Neural cell (in vitro differentiated cells): ENCODE results near the gene ZDHHC21.

ENCODE experiments used
- EP300 ChIP-seq: fragments of 450-650 bp; conservative IDR thresholded peaks from 2 replicates; pipeline ENCODE4 v1.6.1; 2014; ENCODE audit warnings: antibody characterized with exemption, mild to moderate bottlenecking, moderate library complexity; ENCODE audit not compliant: poor library complexity, severe bottlenecking
- EZH2 ChIP-seq: fragments of 200-600, 300-800 bp; shearing (Covaris generic), sonication (generic); IDR thresholded peaks from 2 replicates; pipeline ENCODE4 v1.6.1; 2014; ENCODE audit warnings: antibody characterized with exemption, low read length, borderline replicate concordance, mild to moderate bottlenecking; ENCODE audit not compliant: insufficient read depth, poor library complexity, severe bottlenecking
- POLR2AphosphoS5 ChIP-seq: IDR thresholded peaks from 2 replicates; pipeline ENCODE4 v1.6.1; 2012
- SMC3 ChIP-seq: fragments of 450-650 bp; conservative IDR thresholded peaks from 2 replicates; pipeline ENCODE4 v1.6.1; 2014; ENCODE audit warnings: antibody characterized with exemption, mild to moderate bottlenecking, moderate library complexity; ENCODE audit not compliant: poor library complexity
- TAF1 ChIP-seq: IDR thresholded peaks from 2 replicates; pipeline ENCODE4 v1.6.1; 2012; ENCODE audit warnings: low read depth
- TF ChIP-seq, protein P1 (sequence below): fragments of 450-650 bp; IDR thresholded peaks from 2 replicates; pipeline ENCODE4 v1.5.1; 2014; ENCODE audit warnings: antibody characterized with exemption, mild to moderate bottlenecking, moderate library complexity; ENCODE audit not compliant: poor library complexity, severe bottlenecking
- TF ChIP-seq, protein P2 (sequence below): IDR thresholded peaks from 2 replicates; pipeline ENCODE4 v1.6.1; 2012; ENCODE audit warnings: borderline replicate concordance

DNA sequence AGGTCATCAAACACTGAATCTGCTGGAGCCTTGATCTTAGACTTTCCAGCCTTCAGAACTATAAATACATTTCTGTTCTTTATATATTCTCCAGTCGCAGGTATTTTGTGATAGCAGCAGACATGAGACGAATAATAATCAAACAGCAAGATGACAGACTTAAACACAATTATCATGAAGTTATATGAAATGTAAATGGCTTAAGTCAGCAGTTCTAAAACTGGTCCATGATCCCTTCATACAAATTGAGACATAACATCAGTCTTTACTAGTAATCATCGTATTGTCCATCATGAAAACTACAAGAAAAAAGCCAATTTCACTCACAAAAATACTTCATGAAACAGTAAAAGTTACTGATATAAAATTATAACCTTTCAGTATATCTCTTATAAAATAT is 101.8 kb downstream of the ZDHHC21 start:
- TF ChIP-seq, protein P1, sequence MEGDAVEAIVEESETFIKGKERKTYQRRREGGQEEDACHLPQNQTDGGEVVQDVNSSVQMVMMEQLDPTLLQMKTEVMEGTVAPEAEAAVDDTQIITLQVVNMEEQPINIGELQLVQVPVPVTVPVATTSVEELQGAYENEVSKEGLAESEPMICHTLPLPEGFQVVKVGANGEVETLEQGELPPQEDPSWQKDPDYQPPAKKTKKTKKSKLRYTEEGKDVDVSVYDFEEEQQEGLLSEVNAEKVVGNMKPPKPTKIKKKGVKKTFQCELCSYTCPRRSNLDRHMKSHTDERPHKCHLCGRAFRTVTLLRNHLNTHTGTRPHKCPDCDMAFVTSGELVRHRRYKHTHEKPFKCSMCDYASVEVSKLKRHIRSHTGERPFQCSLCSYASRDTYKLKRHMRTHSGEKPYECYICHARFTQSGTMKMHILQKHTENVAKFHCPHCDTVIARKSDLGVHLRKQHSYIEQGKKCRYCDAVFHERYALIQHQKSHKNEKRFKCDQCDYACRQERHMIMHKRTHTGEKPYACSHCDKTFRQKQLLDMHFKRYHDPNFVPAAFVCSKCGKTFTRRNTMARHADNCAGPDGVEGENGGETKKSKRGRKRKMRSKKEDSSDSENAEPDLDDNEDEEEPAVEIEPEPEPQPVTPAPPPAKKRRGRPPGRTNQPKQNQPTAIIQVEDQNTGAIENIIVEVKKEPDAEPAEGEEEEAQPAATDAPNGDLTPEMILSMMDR: no peak
- TF ChIP-seq EZH2: no peak
- TF ChIP-seq POLR2AphosphoS5: no peak
- TF ChIP-seq, protein P2, sequence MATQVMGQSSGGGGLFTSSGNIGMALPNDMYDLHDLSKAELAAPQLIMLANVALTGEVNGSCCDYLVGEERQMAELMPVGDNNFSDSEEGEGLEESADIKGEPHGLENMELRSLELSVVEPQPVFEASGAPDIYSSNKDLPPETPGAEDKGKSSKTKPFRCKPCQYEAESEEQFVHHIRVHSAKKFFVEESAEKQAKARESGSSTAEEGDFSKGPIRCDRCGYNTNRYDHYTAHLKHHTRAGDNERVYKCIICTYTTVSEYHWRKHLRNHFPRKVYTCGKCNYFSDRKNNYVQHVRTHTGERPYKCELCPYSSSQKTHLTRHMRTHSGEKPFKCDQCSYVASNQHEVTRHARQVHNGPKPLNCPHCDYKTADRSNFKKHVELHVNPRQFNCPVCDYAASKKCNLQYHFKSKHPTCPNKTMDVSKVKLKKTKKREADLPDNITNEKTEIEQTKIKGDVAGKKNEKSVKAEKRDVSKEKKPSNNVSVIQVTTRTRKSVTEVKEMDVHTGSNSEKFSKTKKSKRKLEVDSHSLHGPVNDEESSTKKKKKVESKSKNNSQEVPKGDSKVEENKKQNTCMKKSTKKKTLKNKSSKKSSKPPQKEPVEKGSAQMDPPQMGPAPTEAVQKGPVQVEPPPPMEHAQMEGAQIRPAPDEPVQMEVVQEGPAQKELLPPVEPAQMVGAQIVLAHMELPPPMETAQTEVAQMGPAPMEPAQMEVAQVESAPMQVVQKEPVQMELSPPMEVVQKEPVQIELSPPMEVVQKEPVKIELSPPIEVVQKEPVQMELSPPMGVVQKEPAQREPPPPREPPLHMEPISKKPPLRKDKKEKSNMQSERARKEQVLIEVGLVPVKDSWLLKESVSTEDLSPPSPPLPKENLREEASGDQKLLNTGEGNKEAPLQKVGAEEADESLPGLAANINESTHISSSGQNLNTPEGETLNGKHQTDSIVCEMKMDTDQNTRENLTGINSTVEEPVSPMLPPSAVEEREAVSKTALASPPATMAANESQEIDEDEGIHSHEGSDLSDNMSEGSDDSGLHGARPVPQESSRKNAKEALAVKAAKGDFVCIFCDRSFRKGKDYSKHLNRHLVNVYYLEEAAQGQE: no peak
- TF ChIP-seq TAF1: no peak
- TF ChIP-seq SMC3: no peak
- no peak for TF ChIP-seq EP300
